OCI-LY7 (cell line): ENCODE data around the gene KCNJ14. TPM values are rescaled to one million over a fixed set of nuclear protein-coding genes. Genes with fewer than 3 reads are reported as not detected.

Experiments
- BruUV-seq: library from RNA; stranded (reverse); fragments of 400-500 nt; replicated peaks from 2 replicates; lab custom pipeline; 2021; lab: Mats Ljungman, UMichigan
- CTCF ChIA-PET: fragments of 300-600 bp; sonication (Branson Sonifier 250); formaldehyde crosslinking; loops from one replicate; lab custom pipeline; 2022; ENCODE audit warnings: antibody characterized with exemption; ENCODE audit not compliant: unreplicated experiment; lab: Charles Lee
- POLR2A ChIA-PET: fragments of 300-600 bp; sonication (Branson Sonifier 250); formaldehyde crosslinking; loops from one replicate; lab custom pipeline; 2022; ENCODE audit warnings: antibody characterized with exemption; lab: Charles Lee
- DNase-seq: peaks from one replicate; pipeline ENCODE4 v3.0.0-alpha.2; 2015; ENCODE audit warnings: low spot score
- H2AFZ ChIP-seq: fragments of 200-600 bp; sonication (generic), shearing (Covaris generic); 2 replicates; pipeline ENCODE4 v1.6.1; 2014; ENCODE audit warnings: mild to moderate bottlenecking, antibody characterized with exemption, low read length, moderate library complexity
- H3K27ac ChIP-seq: fragments of 200-600 bp; sonication (generic); 2 replicates; pipeline ENCODE4 v1.5.1; 2014; ENCODE audit warnings: mixed run types, low read depth, mild to moderate bottlenecking, moderate library complexity, low read length, inconsistent platforms; ENCODE audit not compliant: poor library complexity, severe bottlenecking
- H3K36me3 ChIP-seq: fragments of 200-600 bp; sonication (generic); 2 replicates; pipeline ENCODE4 v1.6.1; 2014; ENCODE audit warnings: mild to moderate bottlenecking, antibody characterized with exemption, low read length, moderate library complexity, mixed read lengths; ENCODE audit not compliant: insufficient read depth
- H3K4me1 ChIP-seq: fragments of 200-600 bp; sonication (generic); 2 replicates; pipeline ENCODE4 v1.5.1; 2014; ENCODE audit warnings: mild to moderate bottlenecking, low read length; ENCODE audit not compliant: insufficient read depth, poor library complexity, severe bottlenecking
- H3K4me2 ChIP-seq: fragments of 200-600 bp; sonication (generic); 2 replicates; pipeline ENCODE4 v1.6.1; 2014; ENCODE audit warnings: mild to moderate bottlenecking, low read length
- H3K4me3 ChIP-seq: fragments of 200-600 bp; sonication (generic); 2 replicates; pipeline ENCODE4 v1.5.1; 2014; ENCODE audit warnings: mild to moderate bottlenecking, low read depth, low read length; ENCODE audit not compliant: poor library complexity, severe bottlenecking
- H3K79me2 ChIP-seq: fragments of 200-600 bp; sonication (generic); 2 replicates; pipeline ENCODE4 v1.6.1; 2016; ENCODE audit warnings: low read depth, mild to moderate bottlenecking, low read length, moderate library complexity, mixed read lengths; ENCODE audit not compliant: insufficient read depth
- H3K9me2 ChIP-seq: fragments of 200-600 bp; sonication (generic); 2 replicates; pipeline ENCODE4 v1.6.1; 2016; ENCODE audit warnings: mild to moderate bottlenecking, low read length, mixed read lengths; ENCODE audit not compliant: insufficient read depth
- H3K9me3 ChIP-seq: fragments of 200-600 bp; sonication (generic); 2 replicates; pipeline ENCODE4 v1.6.1; 2014; ENCODE audit warnings: mild to moderate bottlenecking, mixed run types, low read length, mixed read lengths
- H4K20me1 ChIP-seq: fragments of 200-600 bp; sonication (generic); 2 replicates; pipeline ENCODE4 v1.6.1; 2014; ENCODE audit warnings: mild to moderate bottlenecking, antibody characterized with exemption, low read length, moderate library complexity, mixed read lengths; ENCODE audit not compliant: insufficient read depth
- CTCF ChIP-seq: fragments of 200-600 bp; sonication (generic); conservative IDR thresholded peaks from 2 replicates; pipeline ENCODE4 v1.5.1; 2014; ENCODE audit warnings: mild to moderate bottlenecking, antibody characterized with exemption, low read length, moderate library complexity, mixed read lengths
- EZH2phosphoT487 ChIP-seq: fragments of 200-600 bp; sonication (generic); IDR thresholded peaks from 2 replicates; pipeline ENCODE4 v1.6.1; 2018; ENCODE audit warnings: low read depth, borderline replicate concordance, mild to moderate bottlenecking, mixed run types, antibody characterized with exemption, low read length, moderate library complexity, mixed read lengths
- intact Hi-C: fragments of 100-400 bp; cut with micrococcal nuclease; formaldehyde crosslinking; loops from one replicate; pipeline ENCODE4 v1.10.0; 2022; ENCODE audit not compliant: unreplicated experiment
- total RNA-seq, 2 experiments: library from RNA; depleted of rRNA in 1 of 2; stranded (reverse); fragments of >200 nt in 1 of 2; shearing (Covaris generic) in 1 of 2; gene quantifications; 2 replicates each; pipeline ENCODE4 v1.2.3, GENCODE V29; 2014 to 2022

KCNJ14 gene
- total RNA-seq, 2 experiments from 2014 or later: 0.85 to 2.6 TPM

- DNase-seq: no peak
- CTCF ChIA-PET: interaction anchor here (0.6 kb wide), 1 partner anchor 86 kb away, joined by 3 read pairs; no protein-coding TSS in a partner anchor
- no peak overlapping the region for H3K4me2 ChIP-seq
- no TSS peak for BruUV-seq
- H3K79me2 ChIP-seq: no peaks in the 10 kb centered on the region
- H3K4me3 ChIP-seq: no peak overlapping the region
- TF ChIP-seq EZH2phosphoT487 (no peak), CTCF (no peak)
- no peak overlapping the region for H3K27ac ChIP-seq
- intact Hi-C loops: no loop called here
- POLR2A ChIA-PET: no interaction called here
- H3K4me1 ChIP-seq: peaks cover 20% of the 10 kb centered on the region
- no peaks in the 10 kb centered on the region for H4K20me1 ChIP-seq
- H2AFZ ChIP-seq: no peak overlapping the region
- no peaks in the 10 kb centered on the region for H3K9me2 ChIP-seq
- no peaks in the 10 kb centered on the region for H3K36me3 ChIP-seq
- H3K9me3 ChIP-seq: no peaks in the 10 kb centered on the region
Observed at GRCh38 chr19:48498595-48499311, 43.4 kb downstream of the KCNJ14 start.

GRCh38 chr19:48499316-48500090 is 44.1 kb downstream of the KCNJ14 start:
- no TSS peak for BruUV-seq
- no peak overlapping the region for H2AFZ ChIP-seq
- H3K36me3 ChIP-seq: no peaks in the 10 kb centered on the region
- no peaks in the 10 kb centered on the region for H3K9me3 ChIP-seq
- H4K20me1 ChIP-seq: no peaks in the 10 kb centered on the region
- H3K4me1 ChIP-seq: peaks cover 20% of the 10 kb centered on the region
- no peak for DNase-seq
- intact Hi-C loops: no loop called here
- no peaks in the 10 kb centered on the region for H3K9me2 ChIP-seq
- CTCF ChIA-PET: no interaction called here
- no peaks in the 10 kb centered on the region for H3K79me2 ChIP-seq
- no peak for TF ChIP-seq CTCF
- TF ChIP-seq EZH2phosphoT487: no peak
- H3K27ac ChIP-seq: no peak overlapping the region
- H3K4me2 ChIP-seq: no peak overlapping the region
- POLR2A ChIA-PET: no interaction called here
- no peak overlapping the region for H3K4me3 ChIP-seq
